Stimulated activated CD8-positive, alpha-beta memory T cell treated with anti-CD3 and anti-CD28 coated beads, Interleukin-12 subunit alpha, Interleukin-12 subunit beta, amount 100 ng/mL, for 1 hour (primary cell): ENCODE measurements around the gene CSMD2.

ENCODE experiments used
- DNase-seq: peaks from one replicate; pipeline ENCODE4 v3.0.0-alpha.2; 2020; ENCODE audit warnings: low read depth

CSMD2 gene

DNA sequence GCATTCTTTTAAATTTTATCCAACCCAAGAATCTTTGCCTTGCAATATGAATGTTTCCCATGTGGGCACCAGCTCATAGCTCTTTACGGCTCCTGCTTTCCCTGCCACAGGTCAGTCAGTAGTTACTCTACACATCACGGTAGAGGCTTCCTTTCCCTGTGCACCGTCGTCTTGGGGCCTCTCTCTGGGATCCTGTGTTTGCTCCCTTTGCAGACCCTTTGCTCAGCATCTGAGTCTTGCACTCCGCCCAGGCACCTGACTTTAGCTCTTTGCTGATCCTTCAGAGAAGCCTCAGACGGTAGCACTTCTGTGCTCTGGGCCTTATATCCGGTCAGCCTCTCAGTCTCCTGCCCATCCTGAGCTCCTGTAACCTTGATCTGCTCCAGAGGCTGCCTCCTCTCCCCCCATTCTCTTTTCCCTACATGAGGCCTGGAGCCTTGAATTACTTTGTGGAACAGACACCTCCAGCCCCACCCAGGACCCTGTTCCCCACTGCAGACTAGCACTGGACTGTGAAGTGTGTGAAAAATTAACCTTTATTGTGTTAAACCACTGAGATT lies 484.7 kb downstream of the CSMD2 start:
- no peak for DNase-seq

DNA sequence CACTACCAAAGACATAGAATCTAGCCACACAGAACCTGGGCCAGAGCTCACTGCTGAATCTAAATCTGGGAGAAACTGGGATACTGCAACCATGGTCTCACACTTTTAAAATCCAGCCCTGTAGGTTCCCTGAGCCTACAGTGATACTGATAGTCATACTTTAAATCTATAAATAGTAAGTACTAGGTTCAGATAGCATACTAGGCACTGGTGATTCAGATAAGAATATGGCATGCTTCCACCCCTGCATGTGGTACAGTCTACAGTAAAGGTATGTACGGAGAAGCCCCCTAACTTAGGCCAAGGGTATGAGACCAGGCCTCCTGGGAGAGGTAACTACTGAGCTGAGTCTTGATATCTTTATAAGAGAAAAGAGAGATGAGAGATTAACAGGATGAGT lies 494.5 kb downstream of the CSMD2 start:
- DNase-seq: no peak

- DNase-seq: no peak
Observed at GRCh38 chr1:33668695-33669094, 496.3 kb downstream of the CSMD2 start.

DNA sequence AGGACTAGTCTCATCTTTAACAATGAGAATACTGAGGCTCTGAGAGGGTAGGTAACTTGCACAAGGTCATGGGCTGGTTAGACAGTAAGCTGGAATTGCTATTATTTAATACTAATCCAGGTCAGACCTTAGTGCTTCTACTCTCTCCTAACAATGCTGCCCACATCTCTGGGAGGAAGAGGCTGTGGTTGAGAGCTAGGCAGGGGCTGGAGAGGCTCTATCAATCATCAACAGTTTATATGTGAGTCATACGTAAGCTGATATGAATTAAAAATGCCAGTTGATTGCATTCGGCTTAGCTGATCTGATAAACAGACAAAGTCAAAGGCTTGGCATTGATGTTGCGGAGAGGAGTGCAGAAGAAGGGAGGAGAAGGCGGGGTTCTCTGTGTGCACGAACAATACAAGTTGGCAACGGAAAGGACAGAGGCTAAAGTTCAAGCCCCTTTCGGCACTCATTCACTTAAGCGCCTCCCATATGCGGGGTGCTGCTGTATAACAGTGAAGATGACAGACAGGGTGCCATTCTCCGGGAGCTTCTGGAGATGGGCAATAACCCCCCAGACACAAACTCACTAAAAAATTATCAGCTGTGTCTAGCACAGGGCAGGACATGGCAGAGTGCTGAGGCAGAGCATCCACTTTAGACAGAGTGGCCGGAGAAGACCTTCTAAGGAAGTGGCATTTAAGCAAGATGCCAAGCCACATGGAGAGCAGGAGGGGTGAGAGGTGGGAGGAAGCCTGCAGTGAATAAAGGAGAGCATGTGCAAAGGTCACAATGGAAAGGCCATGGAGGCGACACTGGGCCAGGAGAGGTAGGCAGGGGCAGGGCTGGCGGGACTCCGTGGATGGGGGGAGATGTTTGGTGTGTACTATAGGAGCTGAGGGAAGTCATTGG lies 497.4 kb downstream of the CSMD2 start:
- no peak for DNase-seq

GRCh38 chr1:33666616-33667015 lies 498.4 kb downstream of the CSMD2 start:
- DNase-seq: no peak

- DNase-seq: no peak
Observed at GRCh38 chr1:33661811-33662454, 503.1 kb downstream of the CSMD2 start.

- DNase-seq: no peak
Observed at GRCh38 chr1:33660956-33661355, 504.1 kb downstream of the CSMD2 start.

DNA sequence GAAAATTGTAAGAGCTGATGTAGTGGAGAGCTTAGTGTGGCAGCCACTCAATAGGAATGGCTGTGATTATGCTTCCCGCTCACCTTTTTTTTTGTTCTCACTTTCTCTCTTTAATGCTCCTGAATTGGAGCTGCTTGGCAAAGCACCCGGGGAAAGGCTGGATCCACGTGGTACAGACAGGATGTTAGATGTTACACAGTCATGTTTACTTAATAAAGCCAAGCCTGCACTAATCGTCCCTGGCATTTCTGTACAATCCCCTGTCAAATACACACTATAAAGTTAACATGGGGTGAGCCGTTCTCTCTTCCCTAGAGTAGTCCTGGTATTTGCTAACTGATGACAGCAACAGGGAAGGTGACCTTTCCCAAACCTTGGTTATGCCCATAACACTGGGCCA lies 504.8 kb downstream of the CSMD2 start:
- no peak for DNase-seq

GRCh38 chr1:33659641-33660040 lies 505.4 kb downstream of the CSMD2 start:
- no peak for DNase-seq

- DNase-seq: no peak
Observed at GRCh38 chr1:33657833-33658232, 507.2 kb downstream of the CSMD2 start.

GRCh38 chr1:33656467-33657005 lies 508.5 kb downstream of the CSMD2 start:
- no peak for DNase-seq

- no peak for DNase-seq
Observed at GRCh38 chr1:33655496-33655895, 509.5 kb downstream of the CSMD2 start.

DNA sequence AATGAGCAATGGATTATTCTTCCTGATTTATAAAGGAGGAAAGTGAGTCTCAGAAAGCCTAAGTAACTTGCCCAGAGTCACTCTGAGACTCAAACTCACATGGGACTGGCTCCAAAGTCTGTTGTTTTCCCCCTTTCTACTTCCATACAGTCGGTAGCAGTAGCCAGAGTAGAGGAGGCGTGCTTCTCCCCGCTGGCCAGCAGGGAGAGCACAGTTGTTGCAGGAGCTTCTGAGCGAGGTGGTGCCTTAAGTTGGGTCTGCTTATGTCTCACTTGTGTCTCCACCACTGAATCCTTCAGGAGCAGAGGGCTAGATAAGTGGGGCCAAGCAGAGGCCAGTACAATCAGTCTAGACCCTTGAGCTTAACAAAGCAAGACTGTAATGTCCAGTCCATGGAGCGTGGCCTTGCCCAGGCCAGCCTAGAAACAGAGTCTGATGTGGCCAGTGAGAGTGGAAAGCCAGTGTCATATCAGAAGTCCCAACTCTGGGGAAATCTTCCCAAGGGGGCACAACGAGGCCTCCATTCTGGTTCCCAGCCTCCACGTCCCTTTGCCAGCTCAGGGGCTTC lies 510.7 kb downstream of the CSMD2 start:
- no peak for DNase-seq

DNA sequence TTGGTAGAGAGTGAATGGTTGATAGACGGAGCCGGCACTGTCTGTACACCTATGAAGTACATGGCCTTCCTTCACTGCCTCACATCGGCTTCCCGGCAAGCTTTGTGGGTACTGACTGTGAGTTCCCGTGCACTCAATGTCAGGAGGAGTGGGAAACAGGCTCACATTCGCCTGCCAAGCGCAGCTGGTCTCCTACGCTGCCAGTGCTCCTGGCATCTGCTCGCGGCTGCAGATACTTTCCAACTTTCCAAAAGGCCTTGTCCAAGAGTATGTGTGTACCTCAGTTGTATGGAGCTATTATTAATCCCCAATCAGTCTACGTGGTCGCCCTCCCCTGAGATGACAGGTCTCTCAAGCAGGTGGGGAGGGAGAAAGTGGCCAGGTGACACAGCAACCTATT lies 511.8 kb downstream of the CSMD2 start:
- no peak for DNase-seq

GRCh38 chr1:33650708-33651107 lies 514.3 kb downstream of the CSMD2 start:
- no peak for DNase-seq

GRCh38 chr1:33649759-33650158 lies 515.3 kb downstream of the CSMD2 start:
- no peak for DNase-seq

GRCh38 chr1:33643216-33643615 lies 521.8 kb downstream of the CSMD2 start:
- no peak for DNase-seq

- DNase-seq: no peak
Observed at GRCh38 chr1:33641104-33641830, 523.8 kb downstream of the CSMD2 start.

DNA sequence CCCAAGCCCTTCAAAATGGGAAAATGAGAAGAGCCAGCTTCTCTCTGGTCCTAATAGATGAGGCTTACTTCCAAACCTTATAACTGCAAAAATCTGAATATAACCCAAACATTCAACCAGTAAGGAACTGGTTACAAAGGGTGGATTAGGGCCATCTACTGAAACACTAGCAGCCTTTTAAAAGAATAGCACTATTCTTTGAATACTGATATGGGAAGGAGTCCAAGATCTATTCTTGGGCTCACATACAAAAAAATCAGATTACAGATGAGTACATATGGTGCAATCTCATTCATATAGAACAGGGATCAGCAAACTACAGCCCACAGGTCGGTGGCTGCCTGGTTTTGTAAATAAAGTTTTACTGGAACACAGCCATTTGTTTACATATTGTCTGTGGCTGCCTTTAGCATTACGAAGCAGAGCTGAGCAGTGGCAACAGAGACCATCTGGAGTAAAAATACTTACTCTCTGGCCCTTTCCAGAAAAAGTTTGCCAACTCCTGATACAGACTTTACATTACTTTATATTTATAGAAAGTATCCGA lies 524.8 kb downstream of the CSMD2 start:
- no peak for DNase-seq

- no peak for DNase-seq
Observed at GRCh38 chr1:33637846-33638440, 527.1 kb downstream of the CSMD2 start.

DNA sequence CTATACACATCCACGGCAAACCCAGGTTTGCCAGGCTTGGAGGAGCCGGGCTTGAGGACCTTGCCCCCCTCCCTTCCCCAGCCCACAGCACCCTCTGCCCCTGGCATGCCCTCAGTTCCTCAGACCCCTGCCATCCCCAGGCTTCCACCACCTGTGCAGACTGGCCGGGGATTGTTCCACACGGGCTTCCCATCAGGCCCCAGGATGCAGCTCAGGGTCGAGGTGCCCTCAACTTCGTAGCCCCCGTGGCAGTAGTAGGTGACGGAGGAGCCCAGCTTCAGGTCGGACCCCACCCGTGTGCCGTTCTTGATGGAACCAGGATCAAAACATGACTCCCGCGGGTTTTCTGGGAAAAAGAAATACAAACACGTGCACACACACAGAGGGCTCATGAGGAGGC lies 528.8 kb downstream of the CSMD2 start:
- no peak for DNase-seq
